ENCODE results near the gene STC2.

Gene STC2

DNA sequence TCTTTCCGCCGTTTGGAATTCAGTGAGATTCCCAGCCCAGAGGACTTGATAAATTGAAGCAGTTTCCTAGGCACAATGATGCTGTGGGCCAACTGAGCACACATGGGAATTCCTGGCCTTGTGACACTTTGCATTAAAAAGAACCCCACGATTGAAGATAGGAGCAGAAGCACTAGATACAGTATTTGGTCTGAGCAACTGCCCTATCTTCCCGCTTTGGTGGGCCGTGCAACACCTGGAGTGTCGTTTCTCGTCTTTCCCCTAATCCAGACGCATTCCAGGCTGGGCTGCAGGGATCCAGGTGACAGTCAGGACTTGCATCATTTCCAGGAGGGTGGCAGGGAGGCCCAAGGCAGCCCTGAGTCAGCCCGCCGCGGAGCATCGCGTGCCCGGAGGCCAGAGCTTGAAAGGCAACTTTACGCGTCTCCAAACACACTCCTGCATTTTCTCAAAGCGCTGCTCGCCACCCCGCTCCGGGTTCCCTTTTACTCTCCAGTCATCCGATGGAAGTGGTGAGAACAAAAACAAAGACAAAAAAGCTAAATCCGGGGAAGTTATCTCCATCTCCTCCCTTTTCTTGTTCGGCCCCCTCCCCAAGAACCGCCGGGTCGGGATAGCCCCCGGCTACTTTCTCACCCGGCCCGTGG, 753 bp upstream of the STC2 start:
- DNase-seq (ENCODE audit: low read depth in 2 of 2): no peak

DNA sequence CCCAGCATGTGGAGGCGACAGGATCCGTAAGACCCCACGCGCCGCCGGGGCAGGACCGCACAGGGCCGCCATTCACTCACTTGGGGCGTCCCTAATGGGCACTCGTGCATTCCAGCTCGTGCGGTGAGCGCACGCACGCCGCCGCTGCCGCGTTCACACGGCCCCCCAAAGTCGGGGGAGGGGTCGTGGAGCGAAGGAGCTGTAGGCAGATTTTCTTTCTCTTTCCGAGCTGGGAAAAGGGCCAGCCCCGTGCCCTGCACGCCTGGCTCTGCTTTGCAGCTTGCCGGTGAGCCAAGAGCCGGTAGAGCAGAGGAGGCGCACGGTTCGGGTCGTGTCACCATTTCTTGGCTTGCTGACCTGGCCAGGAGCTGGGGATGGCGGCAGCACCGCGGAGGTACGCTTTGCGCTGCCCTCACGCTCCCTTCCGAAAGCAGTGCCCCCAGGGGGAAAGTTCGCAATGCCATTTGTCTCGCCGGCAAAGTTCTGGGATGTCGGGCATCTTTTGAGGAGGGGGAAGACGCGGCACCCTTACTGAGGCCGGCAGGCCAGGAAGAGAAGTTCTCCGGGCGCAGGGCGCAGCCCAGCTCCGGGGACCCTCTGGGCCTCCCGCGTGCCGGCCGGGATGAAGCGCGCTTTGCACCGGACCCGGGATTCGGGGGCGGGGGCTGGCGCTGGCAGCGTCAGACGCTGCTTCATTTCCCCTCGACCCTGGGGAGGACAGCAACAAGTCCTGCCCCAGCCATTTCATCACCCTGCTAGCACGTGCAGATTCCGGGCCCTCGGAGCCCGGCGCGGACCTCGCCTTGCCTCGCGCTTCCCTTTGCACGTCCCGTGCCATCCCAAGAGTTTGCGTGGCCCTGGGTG, 898 bp downstream of the STC2 start:
- no peak for DNase-seq (ENCODE audit: low read depth in 2 of 2)

DNA sequence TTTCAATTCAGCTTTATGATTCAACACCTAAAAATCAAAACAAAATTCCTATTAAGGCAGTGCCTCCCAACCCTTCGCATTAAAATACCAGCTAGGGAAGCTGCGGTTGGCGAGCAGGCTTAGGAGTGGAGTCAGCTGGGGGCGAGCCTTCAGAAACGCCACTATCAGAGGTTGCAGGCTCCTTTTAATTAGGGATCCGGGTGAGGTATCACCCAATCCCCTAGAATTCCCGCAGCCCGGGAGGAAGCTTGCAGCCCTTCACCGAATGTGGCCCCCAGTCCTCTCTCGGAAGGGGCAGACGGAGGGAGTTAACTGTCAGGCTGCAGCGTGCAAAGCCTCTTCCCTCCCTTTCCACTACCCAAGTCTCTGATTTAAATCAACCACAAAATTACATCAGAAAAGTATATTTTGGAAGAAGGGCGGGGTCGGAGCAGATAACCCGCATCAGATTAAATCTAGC, 1.7 kb downstream of the STC2 start:
- DNase-seq (ENCODE audit: low read depth in 2 of 2): no peak

- no peak for DNase-seq (ENCODE audit: low read depth in 2 of 2)
Observed at GRCh38 chr5:173325091-173325698, 3.0 kb downstream of the STC2 start.

- DNase-seq (ENCODE audit: low read depth in 2 of 2): no peak
Observed at GRCh38 chr5:173324115-173325001, 3.9 kb downstream of the STC2 start.

GRCh38 chr5:173323799-173324114, 4.5 kb downstream of the STC2 start:
- no peak for DNase-seq (ENCODE audit: low read depth in 2 of 2)

GRCh38 chr5:173323106-173323798, 5.0 kb downstream of the STC2 start:
- no peak for DNase-seq (ENCODE audit: low read depth in 2 of 2)

DNA sequence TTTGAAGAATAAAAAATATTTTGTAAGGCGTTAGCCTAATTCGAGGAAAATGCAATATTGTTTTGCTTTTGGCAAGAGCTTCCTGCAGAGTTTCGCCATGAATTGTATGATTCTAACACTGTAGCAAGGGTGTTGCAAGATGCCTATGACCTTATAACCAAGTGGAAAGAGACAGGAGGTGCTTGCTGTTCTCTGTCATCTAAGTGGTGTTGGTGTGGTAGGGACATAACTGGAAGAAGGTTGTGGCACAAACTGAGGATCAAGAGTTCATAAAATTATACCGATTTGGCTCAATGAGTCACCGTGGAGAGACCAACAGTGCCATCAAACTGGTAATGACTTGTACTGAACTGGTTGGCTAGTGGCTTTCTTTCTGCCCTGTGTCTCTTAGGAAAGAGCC, 6.3 kb downstream of the STC2 start:
- DNase-seq (ENCODE audit: low read depth in 2 of 2): no peak

- no peak for DNase-seq (ENCODE audit: low read depth in 2 of 2)
Observed at GRCh38 chr5:173320259-173320658, 8.0 kb downstream of the STC2 start.

DNA sequence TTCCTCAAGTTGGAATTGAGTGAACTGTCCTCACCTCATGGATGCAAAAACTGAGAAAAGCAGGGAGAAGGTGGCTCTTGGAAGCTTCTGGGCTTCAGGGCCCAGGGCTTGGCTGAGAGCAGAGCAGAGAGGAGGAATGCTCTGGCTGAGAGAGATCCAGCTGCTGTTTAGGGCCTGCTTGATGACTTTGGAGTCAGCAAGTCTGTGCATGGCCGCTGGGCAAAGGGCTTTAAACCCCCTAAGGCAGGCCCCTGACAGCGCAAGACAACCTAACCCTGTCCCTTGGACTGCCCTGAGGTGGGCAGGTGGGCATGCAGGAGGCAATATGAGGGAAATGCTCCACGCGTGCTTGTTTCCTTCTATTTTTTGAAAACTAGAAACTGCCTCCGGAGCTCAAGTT, 8.6 kb downstream of the STC2 start:
- DNase-seq (ENCODE audit: low read depth in 2 of 2): no peak

DNA sequence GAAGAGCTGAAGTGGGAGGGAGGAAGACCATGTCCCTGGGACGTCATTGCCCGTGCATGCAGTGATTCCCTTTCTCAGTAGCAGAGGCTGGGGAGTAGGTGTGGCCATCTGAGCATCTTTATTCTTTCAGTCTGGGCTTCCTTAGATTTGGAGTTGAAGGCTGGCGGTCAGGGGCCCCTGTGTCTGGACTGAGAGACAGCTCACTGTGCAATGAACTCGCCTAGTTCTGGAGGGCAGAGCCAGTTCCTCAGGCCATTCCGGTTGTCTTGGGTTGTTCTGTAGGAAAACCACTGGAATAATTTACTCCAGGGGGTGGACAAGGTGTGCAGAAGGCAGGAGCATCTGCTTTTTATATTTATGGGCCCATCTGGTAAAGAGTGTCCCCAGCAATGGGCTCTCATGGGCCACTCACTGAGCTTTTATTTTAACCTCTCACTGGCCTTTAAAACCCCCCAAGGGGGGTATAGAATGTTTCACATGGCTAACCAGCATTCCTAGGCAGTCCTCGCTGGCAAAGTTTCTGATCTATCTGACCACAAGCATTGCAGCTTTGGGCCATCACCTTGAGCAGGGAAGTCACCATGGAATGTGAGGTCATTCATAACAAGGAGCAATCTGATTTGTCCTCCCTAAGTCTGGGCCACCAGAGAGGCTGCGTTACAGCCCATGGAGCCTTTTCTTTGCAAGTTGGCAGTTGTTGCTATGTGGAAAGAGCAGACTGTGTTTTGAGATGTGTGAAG, 9.2 kb downstream of the STC2 start:
- DNase-seq (ENCODE audit: low read depth in 2 of 2): no peak

DNA sequence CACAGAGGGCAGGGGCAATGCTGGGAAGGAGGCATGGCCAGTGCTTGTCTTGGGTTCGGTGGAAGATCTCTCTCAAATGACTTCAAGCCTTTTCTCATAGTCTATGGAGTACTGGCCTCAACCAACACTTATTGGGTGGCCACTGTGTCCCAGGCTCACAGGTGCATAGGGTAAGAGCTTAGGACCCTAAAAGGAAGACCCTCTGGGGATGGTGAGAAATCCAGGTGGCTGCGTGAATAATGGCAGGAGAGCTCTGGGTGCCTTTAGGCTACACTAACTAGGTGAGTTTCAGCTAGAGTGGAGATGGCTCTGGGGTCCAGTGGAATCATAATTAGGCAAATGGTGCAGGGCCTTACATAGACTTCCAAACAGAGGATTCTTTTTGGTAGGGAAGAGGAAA, 9.9 kb downstream of the STC2 start:
- DNase-seq (ENCODE audit: low read depth in 2 of 2): no peak

GRCh38 chr5:173317852-173318251, 10.4 kb downstream of the STC2 start:
- DNase-seq (ENCODE audit: low read depth in 2 of 2): no peak

GRCh38 chr5:173317091-173317730, 11.0 kb downstream of the STC2 start:
- no peak for DNase-seq (ENCODE audit: low read depth in 2 of 2)

- no peak for DNase-seq (ENCODE audit: low read depth in 2 of 2)
Observed at GRCh38 chr5:173316339-173317020, 11.7 kb downstream of the STC2 start.

DNA sequence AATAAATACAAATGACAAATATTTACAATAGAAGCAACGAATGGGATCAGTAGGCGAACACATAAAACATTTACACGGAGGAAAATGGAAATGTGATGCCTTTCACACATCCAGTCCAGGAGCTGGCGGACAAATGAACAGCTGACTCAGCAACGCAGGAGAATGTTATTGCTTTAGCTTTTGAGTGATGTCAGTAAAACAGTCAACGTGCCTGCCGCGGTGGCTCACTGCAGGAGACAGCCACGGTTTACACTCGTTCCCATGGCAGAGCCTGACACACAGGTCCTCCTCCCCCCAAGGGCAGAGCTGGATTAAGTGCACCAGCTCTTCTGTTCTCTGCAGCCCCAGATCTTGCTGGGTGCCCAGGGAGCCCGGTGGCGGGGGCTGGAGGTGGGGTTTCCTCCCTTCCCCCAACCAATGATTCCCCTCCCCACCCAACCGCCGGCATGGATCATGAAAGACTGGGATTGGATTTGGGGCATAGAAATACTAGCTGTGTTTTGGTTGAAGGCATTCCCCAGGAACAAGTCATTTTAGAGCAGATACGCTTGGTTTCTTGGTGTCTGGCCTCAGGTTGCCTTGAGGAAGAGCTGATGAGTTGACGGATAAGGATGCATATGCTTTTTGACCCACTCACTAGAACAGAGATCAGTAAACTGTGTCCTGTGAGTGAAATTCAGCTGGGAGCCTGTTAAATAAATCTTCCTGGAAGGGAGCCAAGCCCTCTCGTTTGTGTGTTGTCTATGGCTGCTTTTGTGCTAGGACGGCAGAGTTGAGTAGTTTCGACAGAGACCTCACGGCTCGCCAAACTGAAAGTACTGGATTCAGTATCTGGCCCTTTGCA, 12.5 kb downstream of the STC2 start:
- no peak for DNase-seq (ENCODE audit: low read depth in 2 of 2)

GRCh38 chr5:173314166-173314952, 13.9 kb downstream of the STC2 start:
- DNase-seq (ENCODE audit: low read depth in 2 of 2): no peak

GRCh38 chr5:173313351-173313801, 14.8 kb downstream of the STC2 start:
- DNase-seq (ENCODE audit: low read depth in 2 of 2): no peak
